Measurements from ENCODE around the gene DUOXA1.

Gene DUOXA1, protein sequence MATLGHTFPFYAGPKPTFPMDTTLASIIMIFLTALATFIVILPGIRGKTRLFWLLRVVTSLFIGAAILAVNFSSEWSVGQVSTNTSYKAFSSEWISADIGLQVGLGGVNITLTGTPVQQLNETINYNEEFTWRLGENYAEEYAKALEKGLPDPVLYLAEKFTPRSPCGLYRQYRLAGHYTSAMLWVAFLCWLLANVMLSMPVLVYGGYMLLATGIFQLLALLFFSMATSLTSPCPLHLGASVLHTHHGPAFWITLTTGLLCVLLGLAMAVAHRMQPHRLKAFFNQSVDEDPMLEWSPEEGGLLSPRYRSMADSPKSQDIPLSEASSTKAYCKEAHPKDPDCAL

DNA sequence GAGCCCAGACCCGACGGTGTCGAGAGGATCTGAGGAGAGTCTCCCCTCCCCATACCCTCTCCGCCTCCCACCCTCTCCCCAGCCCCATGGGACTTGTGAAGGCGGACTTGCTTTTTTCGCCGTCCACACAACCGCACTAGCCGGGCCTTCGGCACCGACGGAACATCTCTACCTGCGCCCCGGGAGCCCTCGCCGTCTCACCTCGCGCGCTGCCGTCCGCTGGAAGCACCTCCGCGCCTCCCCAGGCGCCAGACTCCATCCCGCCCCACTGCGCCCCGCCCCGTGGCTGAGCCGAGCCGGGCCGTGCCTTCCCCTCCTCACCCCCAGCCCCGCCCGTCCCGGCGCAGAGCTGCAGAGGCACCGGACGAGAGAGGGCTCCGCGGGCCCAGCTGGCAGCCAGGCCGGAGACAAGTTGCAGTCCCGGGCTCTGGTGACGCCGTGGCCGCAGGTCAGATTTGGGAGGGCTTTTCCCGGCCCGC, at the start of gene DUOXA1, which contains the start of gene DUOX1:
DUOXA1 (minus strand) TSS at position 229 of the 479 bp plus-strand sequence. CDS start 6,865 bp downstream, outside the sequence.
DUOX1 (plus strand) TSS at position 344 of the 479 bp plus-strand sequence. CDS start 1,973 bp downstream, outside the sequence.
- FAIRE-seq, result no peak

DNA sequence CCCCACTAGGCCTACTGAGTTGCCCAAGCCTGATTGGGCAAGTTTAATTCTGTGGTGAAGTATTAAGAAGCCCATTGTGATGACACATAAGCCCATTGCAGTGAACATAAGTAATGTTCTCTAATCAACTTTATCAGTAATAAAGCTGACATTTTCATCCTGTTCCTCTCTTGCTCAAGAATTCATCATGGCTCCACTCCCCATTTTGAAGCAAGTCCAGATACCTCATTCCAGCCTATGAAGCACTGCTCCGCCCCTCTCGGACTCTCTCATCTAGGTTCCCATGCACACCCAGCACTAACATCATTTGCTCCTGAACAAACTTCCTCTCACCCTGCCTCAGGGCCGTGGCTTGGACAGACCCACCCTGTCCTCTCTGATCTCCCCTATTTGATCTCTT, 47.6 kb upstream of the DUOXA1 start:
- FAIRE-seq, result no peak

- no peak for FAIRE-seq
Observed at GRCh38 chr15:45174577-45174976, 44.9 kb upstream of the DUOXA1 start.

- no peak for FAIRE-seq
Observed at GRCh38 chr15:45174069-45174468, 44.4 kb upstream of the DUOXA1 start.

DNA sequence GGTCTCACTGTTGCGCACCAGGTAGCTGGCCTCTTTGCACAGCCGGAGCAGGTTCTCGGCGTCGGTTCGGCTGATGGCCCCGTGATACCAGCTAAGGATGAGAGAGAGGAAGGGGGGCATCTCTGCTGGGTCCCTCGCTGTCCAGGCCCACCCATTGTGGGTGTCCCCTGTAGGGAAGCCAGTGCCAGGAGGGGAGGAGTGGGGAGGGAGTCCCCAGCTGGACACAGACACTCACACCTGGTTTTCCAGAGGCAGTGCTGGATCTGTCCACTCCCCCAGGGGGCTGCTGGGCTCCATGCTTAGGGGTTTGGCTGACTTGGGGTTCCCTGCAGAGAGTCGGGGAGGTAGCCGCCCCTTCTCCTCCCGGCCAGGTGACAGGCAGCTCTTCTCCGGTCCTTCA, 42.2 kb upstream of the DUOXA1 start:
- FAIRE-seq, result no peak

GRCh38 chr15:45169608-45170480, 40.2 kb upstream of the DUOXA1 start:
- FAIRE-seq, result no peak

DNA sequence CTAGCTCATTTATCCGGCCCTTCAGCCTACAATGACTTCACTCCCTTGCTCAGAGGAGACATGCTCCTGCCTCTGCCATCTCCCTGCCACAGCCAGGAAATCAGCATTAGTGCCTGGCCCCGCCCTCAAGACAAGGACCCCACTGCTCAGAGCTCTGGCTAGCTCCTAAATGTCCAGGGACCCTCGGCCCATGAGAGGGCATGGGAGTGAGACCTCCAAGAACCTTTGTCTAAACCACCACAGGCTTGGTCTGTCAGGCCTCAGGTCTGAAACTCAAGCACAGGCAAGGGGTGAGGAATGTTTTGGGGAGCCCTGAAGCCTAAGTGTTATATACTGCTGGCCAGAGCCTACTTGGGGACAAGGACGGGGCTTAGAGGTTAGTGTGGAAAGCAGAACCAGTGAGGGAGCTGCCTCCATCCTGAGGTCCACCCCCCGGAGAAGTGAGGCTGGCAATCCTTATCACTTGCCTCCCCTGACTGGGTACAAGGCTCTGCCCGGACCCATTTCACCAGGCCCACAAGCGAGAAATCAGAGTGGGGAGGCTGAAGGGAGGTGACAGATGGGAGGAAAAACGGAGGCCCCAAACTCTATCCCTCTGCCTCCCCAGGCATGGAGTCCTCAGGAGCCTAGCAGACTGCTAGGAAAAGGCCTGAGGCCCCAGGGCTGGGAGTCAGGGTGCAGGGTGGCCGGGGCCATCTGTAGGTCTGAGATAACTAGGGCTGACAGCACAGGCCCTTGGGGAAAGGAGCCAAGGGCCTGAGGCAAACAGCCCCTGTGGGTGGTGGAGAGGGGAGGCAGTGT, 39.3 kb upstream of the DUOXA1 start:
- FAIRE-seq, result no peak

DNA sequence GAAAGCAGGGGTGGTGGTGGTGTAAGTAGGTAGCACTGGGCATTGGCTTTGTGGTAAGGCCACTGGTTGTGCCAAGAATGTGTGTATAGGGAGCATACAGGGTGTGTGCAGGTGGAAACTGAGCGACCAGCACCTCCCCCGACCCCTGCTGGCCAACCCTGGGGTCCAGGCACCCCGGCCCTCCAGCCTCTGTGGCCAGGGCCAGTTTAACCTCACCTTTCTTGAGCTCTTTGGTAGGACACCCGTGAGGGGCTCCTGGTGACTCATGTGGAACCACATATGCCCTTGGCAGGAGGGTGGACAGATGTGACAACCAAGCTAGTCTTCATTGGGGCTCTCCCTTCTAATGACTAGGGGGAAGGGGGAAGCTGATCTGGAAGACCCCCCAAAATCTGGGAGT, 38.6 kb upstream of the DUOXA1 start:
- FAIRE-seq, result no peak

- no peak for FAIRE-seq
Observed at GRCh38 chr15:45167631-45168205, 38.0 kb upstream of the DUOXA1 start.

GRCh38 chr15:45166834-45167630, 37.4 kb upstream of the DUOXA1 start:
- no peak for FAIRE-seq

DNA sequence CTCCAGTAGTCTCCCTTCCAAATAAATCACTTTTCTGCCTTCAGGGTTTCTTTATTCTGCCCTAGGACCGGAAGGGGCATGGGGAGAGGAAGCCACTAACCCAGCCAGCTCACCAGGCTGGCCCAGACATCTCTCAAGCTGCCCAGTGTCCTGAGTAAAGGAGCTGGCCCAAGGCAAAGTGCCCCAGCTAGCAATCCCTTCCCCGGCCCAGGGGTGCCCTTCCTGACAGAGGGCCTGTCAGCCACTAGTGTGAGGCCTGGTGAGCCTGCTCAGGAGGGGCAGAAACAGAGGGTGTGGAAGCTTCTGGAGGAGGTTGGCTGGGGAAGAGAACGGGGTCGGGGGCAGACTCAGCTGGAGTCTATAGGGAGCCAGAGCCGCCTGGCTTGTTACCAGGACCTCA, 35.9 kb upstream of the DUOXA1 start:
- no peak for FAIRE-seq

DNA sequence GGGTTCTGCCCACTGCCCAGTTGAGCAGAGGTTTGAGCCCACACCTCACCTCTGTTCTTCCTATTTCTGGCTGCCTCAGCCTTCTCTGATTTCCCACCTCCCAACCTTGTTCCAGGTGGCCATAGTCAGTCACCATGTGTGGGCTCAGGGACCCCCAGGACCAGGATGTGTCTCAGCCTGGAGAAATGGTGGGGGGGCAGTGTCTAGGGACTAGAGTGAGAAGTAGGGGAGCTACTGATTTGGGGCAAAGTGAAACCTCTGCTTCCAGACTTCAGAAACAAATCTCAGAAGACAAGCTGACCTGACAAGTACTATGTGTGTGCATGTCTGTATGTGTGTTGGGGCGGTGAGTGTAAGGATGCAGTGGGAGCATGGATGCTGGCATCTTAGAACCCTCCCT, 35.2 kb upstream of the DUOXA1 start:
- no peak for FAIRE-seq

- FAIRE-seq, result no peak
Observed at GRCh38 chr15:45163508-45163856, 33.8 kb upstream of the DUOXA1 start.

GRCh38 chr15:45162771-45163507, 33.3 kb upstream of the DUOXA1 start:
- FAIRE-seq, result no peak

- FAIRE-seq, result no peak
Observed at GRCh38 chr15:45161666-45162065, 32.0 kb upstream of the DUOXA1 start.

- no peak for FAIRE-seq
Observed at GRCh38 chr15:45157974-45158373, 28.3 kb upstream of the DUOXA1 start.

DNA sequence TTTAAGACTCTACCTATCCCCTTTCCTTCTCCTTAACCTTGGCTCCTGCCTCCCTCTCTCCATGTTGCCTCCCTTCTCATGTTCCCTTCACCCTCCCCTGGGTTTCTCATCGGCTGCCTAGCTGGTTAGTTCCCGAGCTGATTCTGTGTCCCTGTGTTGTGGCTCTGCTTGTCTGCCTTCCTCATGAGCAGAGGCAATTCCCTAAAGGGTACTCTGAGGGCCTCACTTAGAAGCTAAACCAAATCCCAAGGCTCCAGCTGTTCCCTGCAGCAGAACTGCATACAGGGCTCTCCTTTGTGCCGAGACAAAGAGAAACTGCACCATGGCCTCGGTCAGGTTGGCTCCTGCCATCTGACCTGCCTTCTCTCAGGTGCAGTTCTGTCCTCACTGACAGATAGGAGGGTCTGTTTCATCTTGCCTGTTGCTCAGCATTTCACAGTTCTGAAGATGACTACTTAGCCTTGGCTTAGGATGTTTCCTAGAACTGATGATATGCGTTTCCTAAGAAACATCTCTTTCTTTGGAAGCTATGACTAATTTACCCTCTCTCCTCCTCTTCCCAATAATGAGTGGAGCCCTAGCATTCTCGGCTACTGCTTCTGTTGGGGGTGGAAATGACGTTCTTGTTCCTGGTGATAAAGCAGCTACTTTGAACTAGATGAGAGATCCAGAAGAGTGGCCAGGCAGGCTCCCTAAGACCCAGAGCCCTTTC, 27.2 kb upstream of the DUOXA1 start:
- no peak for FAIRE-seq

GRCh38 chr15:45155739-45156138, 26.1 kb upstream of the DUOXA1 start:
- no peak for FAIRE-seq

GRCh38 chr15:45151998-45152828, 22.5 kb upstream of the DUOXA1 start:
- no peak for FAIRE-seq

Data from endometrium (tissue), 2 donors.